Measurements from ENCODE around the gene HOXA2. TPM values are rescaled to one million over a fixed set of nuclear protein-coding genes. Genes with fewer than 3 reads are reported as not detected.

HOXA2 gene
- total RNA-seq, 2 donors from 2014 or later, result 1.8 to 2.4 TPM

- no peaks in the 10 kb centered on the region for H3K9me3 ChIP-seq
- peak overlapping the region; percentile 3 for H3K4me3 ChIP-seq
- intact Hi-C loops (cut with DNase I), result loop anchor here (5.0 kb wide), 1 partner anchor 35 kb away; the partner anchor contains the start of gene HOXA5
- peak; percentile 66 for DNase-seq
- peaks cover 9% of the 10 kb centered on the region for H3K4me1 ChIP-seq
- TF ChIP-seq CTCF (IDR thresholded peaks at IDR 0.05), result no peak
- peak overlapping the region; percentile 92 for H3K27ac ChIP-seq
- no peaks in the 10 kb centered on the region for H3K27me3 ChIP-seq
- H3K9ac ChIP-seq (ENCODE audit: low read depth in 2 of 2, low read length in 2 of 2), result peak overlapping the region; percentile 61 to 73
- no peaks in the 10 kb centered on the region for H3K36me3 ChIP-seq
These were observed 5.2 kb upstream of the HOXA2 start for GRCh38 chr7:27107391-27108381.

- intact Hi-C loops (cut with DNase I), result loop anchor here (5.0 kb wide), 1 partner anchor 35 kb away; the partner anchor contains the start of gene HOXA5
These were observed 4.4 kb upstream of the HOXA2 start for GRCh38 chr7:27106901-27107240.

GRCh38 chr7:27106181-27106900, 3.9 kb upstream of the HOXA2 start:
- H3K4me3 ChIP-seq, result peak overlapping the region; percentile 26
- intact Hi-C loops (cut with DNase I), result loop anchor here (5.0 kb wide), 1 partner anchor 36 kb away; the partner anchor contains the start of gene HOXA5
- H3K4me1 ChIP-seq, result peaks cover 9% of the 10 kb centered on the region
- DNase-seq, result peak; percentile 60
- H3K27me3 ChIP-seq, result no peaks in the 10 kb centered on the region
- no peaks in the 10 kb centered on the region for H3K9me3 ChIP-seq
- H3K9ac ChIP-seq (ENCODE audit: low read depth in 2 of 2, low read length in 2 of 2), result peak overlapping the region; percentile 56 to 58
- TF ChIP-seq CTCF (IDR thresholded peaks at IDR 0.05), result no peak
- H3K36me3 ChIP-seq, result no peaks in the 10 kb centered on the region
- peak overlapping the region; percentile 92 for H3K27ac ChIP-seq

More at GRCh38 chr7:27106901-27107240, 4.4 kb upstream of the HOXA2 start:
- H3K27ac ChIP-seq, result peak overlapping the region; percentile 92
- no peaks in the 10 kb centered on the region for H3K27me3 ChIP-seq
- peak overlapping the region; percentile 26 for H3K4me3 ChIP-seq
- H3K9me3 ChIP-seq, result no peaks in the 10 kb centered on the region
- no peaks in the 10 kb centered on the region for H3K36me3 ChIP-seq
- no peak for TF ChIP-seq CTCF (IDR thresholded peaks at IDR 0.05)
- H3K9ac ChIP-seq (ENCODE audit: low read depth in 2 of 2, low read length in 2 of 2), result peak overlapping the region; percentile 56 to 58
- H3K4me1 ChIP-seq, result peaks cover 9% of the 10 kb centered on the region
- DNase-seq, result no peak

GRCh38 chr7:27105301-27106031, 3.0 kb upstream of the HOXA2 start:
- Histone ChIP-seq H3K27me3 (no peaks in the 10 kb centered on the region), H3K4me1 (peaks cover 6% of the 10 kb centered on the region), H3K4me3 (no peak overlapping the region), H3K9ac (ENCODE audit: low read depth in 2 of 2, low read length in 2 of 2) (peak overlapping the region in 1 of 2 donors; percentile 58), H3K36me3 (no peaks in the 10 kb centered on the region), H3K27ac (peak overlapping the region; percentile 92), H3K9me3 (no peaks in the 10 kb centered on the region)
- no peak for DNase-seq
- TF ChIP-seq CTCF (IDR thresholded peaks at IDR 0.05), result no peak
- intact Hi-C loops (cut with DNase I), result loop anchor here (5.0 kb wide), 1 partner anchor 37 kb away; the partner anchor contains the start of gene HOXA5
